Esophagus squamous epithelium (tissue), 5 donors: ENCODE measurements around the gene RAB11FIP3. TPM values are rescaled to one million over a fixed set of nuclear protein-coding genes. Genes with fewer than 3 reads are reported as not detected.
"Not testable (repeated sequence)": the region's sequence is repeated elsewhere in the genome, so short reads cannot be mapped to it uniquely, and the experiment has no call there.

Experiments
- DNase-seq: peaks from one replicate; lab custom pipeline; 2025; lab: John Stamatoyannopoulos, UW
- H3K27ac ChIP-seq, 4 donors: fragments of 200-600 bp; sonication (generic); one replicate each; pipeline ENCODE4 v1.5.1; 2016 to 2019; ENCODE audit warnings: mild to moderate bottlenecking in 1 of 4
- H3K27me3 ChIP-seq, 4 donors: fragments of 200-600 bp; sonication (generic); 1 replicate in 3 of 4; 2 replicates in 1 of 4; pipeline versions ENCODE4 v1.5.1 to v1.6.0; 2017 to 2021; ENCODE audit warnings: antibody characterized with exemption in 1 of 4
- H3K36me3 ChIP-seq, 3 donors: fragments of 200-600 bp; sonication (generic); one replicate each; pipeline ENCODE4 v1.5.1; 2016 to 2019
- H3K4me1 ChIP-seq, 3 donors: fragments of 200-600 bp; sonication (generic); one replicate each; pipeline ENCODE4 v1.5.1; 2017 to 2019
- H3K4me3 ChIP-seq, 4 donors: fragments of 200-600 bp; sonication (generic); 1 replicate in 3 of 4; 2 replicates in 1 of 4; pipeline ENCODE4 v1.5.1; 2016 to 2019; ENCODE audit warnings: mild to moderate bottlenecking in 2 of 4, moderate library complexity in 1 of 4
- H3K9me3 ChIP-seq, 3 donors: fragments of 200-600 bp; sonication (generic); one replicate each; pipeline ENCODE4 v1.5.1; 2016 to 2019
- POLR2A ChIP-seq, 4 donors: fragments of 450-650 bp; IDR thresholded peaks; one replicate each; pipeline ENCODE4 v1.6.1; 2017; ENCODE audit warnings: antibody characterized with exemption in 4 of 4, mild to moderate bottlenecking in 4 of 4, moderate library complexity in 3 of 4
- WGBS, 2 donors: methylation state at CpG; one replicate each; pipeline ENCODE4 v1.1.5; 2018; 5-methylcytosine and 5-hydroxymethylcytosine counted together
- intact Hi-C: fragments of 100-400 bp; cut with DNase I; formaldehyde crosslinking; loops from one replicate; pipeline ENCODE4 v1.15.0; 2022
- total RNA-seq, 4 donors: library from RNA; depleted of rRNA; stranded (reverse); fragments of >200 nt; gene quantifications; one replicate each; pipeline ENCODE4 v1.1.0, GENCODE V29; 2016
- TF ChIP-seq, protein P1 (sequence below), 6 experiments: fragments of 450-650 bp in 4 of 6; fragments of 200-600 bp in 2 of 6; sonication (generic) in 2 of 6; IDR thresholded peaks; one replicate each; pipeline ENCODE4 v1.5.1; 2016 to 2019; ENCODE audit warnings: antibody characterized with exemption in 6 of 6, mild to moderate bottlenecking in 4 of 6, moderate library complexity in 4 of 6
- donor health status: DM: yes; HTN: yes; CAD: no.

The RAB11FIP3 gene
- total RNA-seq, 4 donors from 2014 or later, result 8.0 to 25.6 (median 10.1) TPM

DNA sequence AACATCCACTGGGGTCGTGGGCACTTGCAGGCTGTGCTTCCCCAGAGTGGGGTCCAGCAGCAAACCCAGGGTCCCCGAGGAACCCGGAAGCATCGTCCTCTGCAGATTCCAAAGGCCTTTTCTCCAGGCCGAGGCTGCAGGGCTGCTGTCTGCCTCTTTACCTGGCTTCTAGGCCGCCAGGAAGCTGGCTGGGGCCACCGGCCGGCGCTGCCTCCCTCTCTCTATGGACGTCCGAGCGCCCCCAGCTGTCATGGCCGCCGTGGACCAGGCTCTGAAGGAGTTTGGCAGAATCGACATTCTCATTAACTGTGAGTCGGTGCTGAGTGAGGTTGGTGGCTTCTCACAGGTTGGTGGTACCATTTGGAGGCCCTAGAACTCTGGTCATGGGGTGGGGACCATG is 18.2 kb upstream of the RAB11FIP3 start:
- WGBS, 2 donors, result 92 to 97% methylated on average over 9 to 10 of the region's 16 CpGs
- H3K4me1 ChIP-seq, result peaks cover 1 to 8% (median 3%) of the 10 kb centered on the region in 3 donors
- intact Hi-C loops, result no loop called here
- H3K36me3 ChIP-seq, result peaks cover 0 to 44% (median 5%) of the 10 kb centered on the region in 3 donors
- no peak for TF ChIP-seq POLR2A (IDR thresholded peaks at IDR 0.05)
- TF ChIP-seq, protein P1, sequence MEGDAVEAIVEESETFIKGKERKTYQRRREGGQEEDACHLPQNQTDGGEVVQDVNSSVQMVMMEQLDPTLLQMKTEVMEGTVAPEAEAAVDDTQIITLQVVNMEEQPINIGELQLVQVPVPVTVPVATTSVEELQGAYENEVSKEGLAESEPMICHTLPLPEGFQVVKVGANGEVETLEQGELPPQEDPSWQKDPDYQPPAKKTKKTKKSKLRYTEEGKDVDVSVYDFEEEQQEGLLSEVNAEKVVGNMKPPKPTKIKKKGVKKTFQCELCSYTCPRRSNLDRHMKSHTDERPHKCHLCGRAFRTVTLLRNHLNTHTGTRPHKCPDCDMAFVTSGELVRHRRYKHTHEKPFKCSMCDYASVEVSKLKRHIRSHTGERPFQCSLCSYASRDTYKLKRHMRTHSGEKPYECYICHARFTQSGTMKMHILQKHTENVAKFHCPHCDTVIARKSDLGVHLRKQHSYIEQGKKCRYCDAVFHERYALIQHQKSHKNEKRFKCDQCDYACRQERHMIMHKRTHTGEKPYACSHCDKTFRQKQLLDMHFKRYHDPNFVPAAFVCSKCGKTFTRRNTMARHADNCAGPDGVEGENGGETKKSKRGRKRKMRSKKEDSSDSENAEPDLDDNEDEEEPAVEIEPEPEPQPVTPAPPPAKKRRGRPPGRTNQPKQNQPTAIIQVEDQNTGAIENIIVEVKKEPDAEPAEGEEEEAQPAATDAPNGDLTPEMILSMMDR (IDR thresholded peaks at IDR 0.05), result no peak
- no peak overlapping the region for H3K27ac ChIP-seq
- no peaks in the 10 kb centered on the region for H3K9me3 ChIP-seq
- no peak overlapping the region for H3K4me3 ChIP-seq
- no peaks in the 10 kb centered on the region for H3K27me3 ChIP-seq
- DNase-seq, result no peak

DNA sequence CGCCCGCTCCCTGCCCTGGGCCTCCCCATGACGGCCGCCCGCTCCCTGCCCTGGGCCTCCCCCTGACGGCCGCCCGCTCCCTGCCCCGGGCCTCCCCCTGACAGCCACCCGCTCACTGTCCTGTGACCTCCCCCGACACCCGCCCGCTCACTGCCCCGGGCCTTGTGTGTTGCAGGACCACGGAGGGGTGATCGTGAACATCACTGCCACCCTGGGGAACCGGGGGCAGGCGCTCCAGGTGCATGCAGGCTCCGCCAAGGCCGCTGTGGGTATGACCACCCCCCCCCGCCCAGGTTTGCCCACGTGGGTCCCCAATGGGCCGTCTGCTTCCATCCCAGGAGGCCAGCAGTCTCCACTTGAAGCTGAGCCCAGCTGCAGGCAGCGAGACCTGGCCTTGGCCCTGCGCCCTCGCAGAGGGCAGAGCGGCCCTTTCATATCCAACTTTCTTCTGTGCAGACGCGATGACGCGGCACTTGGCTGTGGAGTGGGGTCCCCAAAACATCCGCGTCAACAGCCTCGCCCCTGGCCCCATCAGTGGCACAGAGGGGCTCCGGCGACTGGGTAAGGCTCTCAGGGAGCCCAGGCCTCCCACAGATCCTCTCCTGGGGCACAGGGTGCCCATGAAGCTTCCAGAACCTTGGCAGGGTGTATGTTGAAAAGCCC is 14.8 kb upstream of the RAB11FIP3 start:
- TF ChIP-seq, protein P1 (IDR thresholded peaks at IDR 0.05), result no peak
- TF ChIP-seq POLR2A (IDR thresholded peaks at IDR 0.05), result no peak
- no peak for DNase-seq

DNA sequence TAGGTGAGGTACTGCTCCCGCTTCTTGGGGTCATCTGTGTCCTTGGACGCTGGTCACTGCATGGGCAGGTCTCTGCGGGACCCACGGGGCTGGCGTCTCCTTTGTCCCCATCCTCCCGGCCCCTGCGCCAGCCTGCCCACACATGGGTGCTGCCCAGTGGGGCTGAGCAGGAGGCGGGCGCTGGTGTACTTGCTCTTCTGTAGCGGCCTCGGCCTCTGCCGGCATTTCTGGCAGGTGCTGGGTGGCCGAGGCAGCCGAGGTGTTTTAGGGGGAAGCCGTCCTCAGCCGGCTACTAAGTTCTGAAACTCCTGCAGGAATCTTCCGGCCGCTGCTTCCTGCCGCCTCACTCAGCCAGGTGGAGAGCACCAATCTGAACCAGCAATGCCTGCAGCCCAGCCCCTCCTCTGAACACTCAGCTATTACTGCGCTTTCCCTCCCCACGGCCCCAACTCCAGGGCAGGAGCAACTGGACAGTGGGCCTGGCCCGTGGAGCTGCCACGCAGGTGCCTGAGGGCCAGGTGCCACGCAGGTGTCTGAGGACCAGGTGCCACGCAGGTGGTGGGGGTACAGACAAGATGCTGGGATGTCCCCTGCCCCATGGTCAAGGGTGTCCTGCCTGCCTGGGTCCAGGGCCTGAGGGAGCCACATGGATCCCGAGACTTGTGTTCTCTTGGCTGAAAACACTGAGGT is 13.7 kb upstream of the RAB11FIP3 start:
- H3K27ac ChIP-seq, result no peak overlapping the region
- H3K36me3 ChIP-seq, result peaks cover 0 to 45% (median 5%) of the 10 kb centered on the region in 3 donors
- no peaks in the 10 kb centered on the region for H3K4me1 ChIP-seq
- H3K9me3 ChIP-seq, result no peaks in the 10 kb centered on the region
- intact Hi-C loops, result no loop called here
- 93 to 100% methylated on average over 1 to 21 of the region's 26 CpGs for WGBS, 2 donors
- no peak overlapping the region for H3K4me3 ChIP-seq
- H3K27me3 ChIP-seq, result no peaks in the 10 kb centered on the region
- DNase-seq, result no peak
- no peak for TF ChIP-seq POLR2A (IDR thresholded peaks at IDR 0.05)
- TF ChIP-seq, protein P1 (IDR thresholded peaks at IDR 0.05), result no peak

More for the DNA sequence above, 14.8 kb upstream of the RAB11FIP3 start:
- intact Hi-C loops, result no loop called here
- Histone ChIP-seq H3K36me3 (peaks cover 0 to 45% (median 5%) of the 10 kb centered on the region in 3 donors), H3K27me3 (no peaks in the 10 kb centered on the region), H3K27ac (no peak overlapping the region), H3K4me1 (no peaks in the 10 kb centered on the region), H3K9me3 (no peaks in the 10 kb centered on the region), H3K4me3 (no peak overlapping the region)
- WGBS, 2 donors, result 95% methylated on average over 11 of the region's 36 CpGs; no CpG with 5 or more reads in 1 of the 2 donors

DNA sequence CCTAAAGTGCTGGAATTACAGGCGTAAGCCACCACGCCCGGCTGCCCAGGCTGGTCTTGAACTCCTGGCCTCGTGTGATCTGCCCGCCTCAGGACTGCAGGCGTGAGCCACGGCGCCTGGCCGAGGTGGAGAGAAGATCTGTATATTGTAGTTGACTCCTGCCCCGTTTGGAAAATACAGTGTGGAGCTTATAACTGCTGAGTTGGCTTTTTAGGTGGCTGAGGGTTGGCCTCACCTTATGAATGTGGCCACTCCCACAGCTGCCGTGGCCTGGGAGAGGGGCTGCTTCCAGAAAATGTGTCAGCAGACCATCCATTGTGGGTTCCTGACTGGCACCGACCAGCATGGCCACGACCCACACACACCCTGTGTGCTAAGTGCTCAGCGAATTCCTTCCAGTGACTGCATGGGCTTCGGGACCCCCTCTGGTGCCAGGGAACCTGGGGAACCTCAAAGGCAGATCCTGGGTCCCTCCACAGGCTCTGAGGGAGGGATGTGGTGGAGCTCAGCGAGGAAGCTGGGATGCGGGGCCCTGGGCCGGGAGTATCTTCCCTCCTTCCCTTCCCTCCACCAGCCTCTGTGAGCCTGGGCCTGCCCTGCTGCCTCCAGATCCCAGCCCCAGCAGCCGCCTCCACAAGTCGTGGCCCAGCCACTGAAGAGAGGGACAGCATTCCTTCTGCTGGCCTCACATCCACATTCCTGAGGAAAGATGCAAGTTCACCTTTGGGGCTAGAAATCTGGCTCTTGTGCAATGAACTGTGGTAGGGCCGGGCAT is 10.9 kb upstream of the RAB11FIP3 start:
- Histone ChIP-seq H3K36me3 (peaks cover 0 to 28% (median 5%) of the 10 kb centered on the region in 3 donors), H3K27ac (no peak overlapping the region), H3K4me3 (no peak overlapping the region), H3K9me3 (no peaks in the 10 kb centered on the region), H3K4me1 (no peaks in the 10 kb centered on the region), H3K27me3 (no peaks in the 10 kb centered on the region)
- TF ChIP-seq, protein P1 (IDR thresholded peaks at IDR 0.05), result no peak
- no peak for TF ChIP-seq POLR2A (IDR thresholded peaks at IDR 0.05)
- intact Hi-C loops, result no loop called here
- WGBS, 2 donors, result 76% methylated on average over 19 of the region's 21 CpGs; no CpG with 5 or more reads in 1 of the 2 donors
- DNase-seq, result no peak

DNA sequence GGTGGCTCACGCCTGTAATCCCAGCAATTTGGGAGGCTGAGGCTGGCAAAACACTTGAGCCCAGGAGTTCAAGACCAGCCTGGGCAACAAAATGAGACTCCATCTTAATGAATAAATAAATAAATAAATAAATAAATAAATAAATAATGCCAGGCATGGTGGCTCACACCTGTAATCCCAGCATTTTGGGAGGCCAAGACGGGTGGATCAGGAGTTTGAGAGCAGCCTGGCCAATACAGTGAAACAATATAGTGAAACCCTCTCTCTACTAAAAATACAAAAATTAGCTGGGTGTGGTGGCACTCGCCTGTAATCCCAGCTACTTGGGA is 10.3 kb upstream of the RAB11FIP3 start:
- 75 to 95% methylated on average over 2 to 3 of the region's 3 CpGs for WGBS, 2 donors
- not testable (repeated sequence) for H3K4me3 ChIP-seq

DNA sequence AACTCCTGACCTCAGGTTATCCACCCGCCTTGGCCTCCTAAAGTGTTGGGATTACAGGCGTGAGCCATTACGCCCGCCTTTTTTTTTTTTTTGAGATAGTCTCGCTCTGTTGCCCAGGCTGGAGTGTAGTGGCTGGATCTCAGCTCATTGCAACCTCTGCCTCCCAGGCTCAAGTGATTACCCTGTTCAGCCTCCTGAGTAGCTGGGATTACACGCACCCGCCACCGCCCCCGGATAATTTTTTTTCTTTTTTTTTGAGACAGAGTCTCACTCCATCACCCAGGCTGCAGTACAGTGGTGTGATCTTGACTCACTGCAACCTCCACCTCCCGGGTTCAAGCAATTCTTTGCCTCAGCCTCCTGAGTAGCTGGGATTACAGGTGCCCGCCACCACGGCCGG is 3.3 kb upstream of the RAB11FIP3 start:
- WGBS, 2 donors, result 91% methylated on average over 13 of the region's 13 CpGs

More for the DNA sequence above, 10.3 kb upstream of the RAB11FIP3 start:
- H3K4me1 ChIP-seq, H3K27ac ChIP-seq, intact Hi-C loops, H3K27me3 ChIP-seq, DNase-seq, H3K9me3 ChIP-seq: not testable (repeated sequence)
- H3K36me3 ChIP-seq, result peaks cover 0 to 22% (median 5%) of the 10 kb centered on the region in 3 donors

More for the DNA sequence above, 3.3 kb upstream of the RAB11FIP3 start:
- H3K4me1 ChIP-seq, result peaks cover 20 to 42% (median 28%) of the 10 kb centered on the region in 3 donors
- H3K4me3 ChIP-seq, H3K9me3 ChIP-seq, H3K36me3 ChIP-seq, DNase-seq, H3K27me3 ChIP-seq, H3K27ac ChIP-seq, intact Hi-C loops: not testable (repeated sequence)
